ENCODE measurements around the gene PRMT5.

DNA sequence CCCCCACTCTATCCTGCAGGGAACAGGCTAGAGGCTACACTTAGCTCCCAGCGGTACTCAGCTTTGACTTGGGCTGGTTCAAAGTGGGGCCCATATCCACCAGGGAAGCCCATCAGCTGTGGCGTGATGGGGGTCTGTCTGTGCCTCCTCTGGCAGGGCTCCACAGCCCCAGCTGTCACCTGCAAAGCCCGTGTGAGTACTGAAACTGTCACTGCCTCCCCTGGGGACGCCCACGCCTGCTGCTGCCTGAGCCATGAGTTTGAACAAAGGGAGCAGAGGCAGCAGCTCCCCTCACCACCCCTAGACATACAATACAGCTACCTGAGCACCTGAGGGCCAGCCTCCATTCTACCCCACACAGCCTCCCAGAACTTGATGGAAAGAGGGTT, 41.2 kb downstream of the PRMT5 start:
- TF ChIP-seq POLR2A (IDR thresholded peaks at IDR 0.05; ENCODE audit: low read length), result no peak
- no peak for TF ChIP-seq GATA1 (IDR thresholded peaks at IDR 0.05; ENCODE audit: low read depth, low read length)

Measured in erythroblast (primary cell).